GM12872 (cell line): ENCODE measurements around the gene EIF5A.

ENCODE experiments used
- TF ChIP-seq, protein P1 (sequence below): IDR thresholded peaks from 3 replicates; pipeline ENCODE4 v1.5.1; 2011; ENCODE audit warnings: low read depth, mild to moderate bottlenecking, low read length, moderate library complexity; ENCODE audit not compliant: insufficient read depth

EIF5A gene

DNA sequence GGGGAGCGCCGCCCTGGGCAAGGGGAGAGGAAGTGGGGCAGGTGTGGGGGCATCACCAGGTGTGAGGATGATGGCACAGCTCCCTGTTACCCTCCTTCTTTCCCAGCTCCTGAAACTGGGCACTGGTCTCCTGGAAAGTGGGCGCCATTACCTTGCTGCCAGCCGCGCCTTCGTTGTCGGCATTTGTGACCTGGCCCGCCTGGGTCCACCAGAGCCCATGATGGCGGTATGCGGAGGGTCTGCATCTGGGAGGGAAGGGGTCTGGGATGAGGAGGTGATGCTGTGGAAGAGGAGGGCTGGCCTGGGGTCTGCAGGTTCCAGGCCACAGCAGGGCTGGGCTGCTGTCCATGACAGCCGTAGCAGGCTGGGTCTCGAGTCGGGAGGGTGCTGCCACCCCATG lies 34.4 kb downstream of the EIF5A start:
- TF ChIP-seq, protein P1, sequence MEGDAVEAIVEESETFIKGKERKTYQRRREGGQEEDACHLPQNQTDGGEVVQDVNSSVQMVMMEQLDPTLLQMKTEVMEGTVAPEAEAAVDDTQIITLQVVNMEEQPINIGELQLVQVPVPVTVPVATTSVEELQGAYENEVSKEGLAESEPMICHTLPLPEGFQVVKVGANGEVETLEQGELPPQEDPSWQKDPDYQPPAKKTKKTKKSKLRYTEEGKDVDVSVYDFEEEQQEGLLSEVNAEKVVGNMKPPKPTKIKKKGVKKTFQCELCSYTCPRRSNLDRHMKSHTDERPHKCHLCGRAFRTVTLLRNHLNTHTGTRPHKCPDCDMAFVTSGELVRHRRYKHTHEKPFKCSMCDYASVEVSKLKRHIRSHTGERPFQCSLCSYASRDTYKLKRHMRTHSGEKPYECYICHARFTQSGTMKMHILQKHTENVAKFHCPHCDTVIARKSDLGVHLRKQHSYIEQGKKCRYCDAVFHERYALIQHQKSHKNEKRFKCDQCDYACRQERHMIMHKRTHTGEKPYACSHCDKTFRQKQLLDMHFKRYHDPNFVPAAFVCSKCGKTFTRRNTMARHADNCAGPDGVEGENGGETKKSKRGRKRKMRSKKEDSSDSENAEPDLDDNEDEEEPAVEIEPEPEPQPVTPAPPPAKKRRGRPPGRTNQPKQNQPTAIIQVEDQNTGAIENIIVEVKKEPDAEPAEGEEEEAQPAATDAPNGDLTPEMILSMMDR: no peak

DNA sequence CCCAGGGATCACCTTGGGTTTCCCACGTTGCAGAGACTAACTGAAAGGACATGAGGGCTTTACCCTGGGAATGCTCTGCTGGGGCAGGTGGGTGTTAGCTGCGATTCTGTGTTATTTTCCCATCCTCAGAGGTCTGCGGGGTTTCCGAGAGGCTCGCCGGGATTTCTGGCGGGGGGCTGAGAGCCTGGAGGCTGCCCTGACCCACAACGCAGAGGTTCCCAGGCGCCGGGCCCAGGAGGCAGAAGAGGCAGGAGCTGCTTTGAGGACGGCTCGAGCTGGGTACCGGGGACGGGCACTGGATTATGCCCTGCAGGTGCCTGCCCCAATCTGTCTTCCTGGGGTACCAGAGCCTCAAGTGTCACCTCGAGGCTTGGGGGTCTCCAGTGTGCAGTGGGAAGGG lies 35.8 kb downstream of the EIF5A start:
- TF ChIP-seq, protein P1: no peak

DNA sequence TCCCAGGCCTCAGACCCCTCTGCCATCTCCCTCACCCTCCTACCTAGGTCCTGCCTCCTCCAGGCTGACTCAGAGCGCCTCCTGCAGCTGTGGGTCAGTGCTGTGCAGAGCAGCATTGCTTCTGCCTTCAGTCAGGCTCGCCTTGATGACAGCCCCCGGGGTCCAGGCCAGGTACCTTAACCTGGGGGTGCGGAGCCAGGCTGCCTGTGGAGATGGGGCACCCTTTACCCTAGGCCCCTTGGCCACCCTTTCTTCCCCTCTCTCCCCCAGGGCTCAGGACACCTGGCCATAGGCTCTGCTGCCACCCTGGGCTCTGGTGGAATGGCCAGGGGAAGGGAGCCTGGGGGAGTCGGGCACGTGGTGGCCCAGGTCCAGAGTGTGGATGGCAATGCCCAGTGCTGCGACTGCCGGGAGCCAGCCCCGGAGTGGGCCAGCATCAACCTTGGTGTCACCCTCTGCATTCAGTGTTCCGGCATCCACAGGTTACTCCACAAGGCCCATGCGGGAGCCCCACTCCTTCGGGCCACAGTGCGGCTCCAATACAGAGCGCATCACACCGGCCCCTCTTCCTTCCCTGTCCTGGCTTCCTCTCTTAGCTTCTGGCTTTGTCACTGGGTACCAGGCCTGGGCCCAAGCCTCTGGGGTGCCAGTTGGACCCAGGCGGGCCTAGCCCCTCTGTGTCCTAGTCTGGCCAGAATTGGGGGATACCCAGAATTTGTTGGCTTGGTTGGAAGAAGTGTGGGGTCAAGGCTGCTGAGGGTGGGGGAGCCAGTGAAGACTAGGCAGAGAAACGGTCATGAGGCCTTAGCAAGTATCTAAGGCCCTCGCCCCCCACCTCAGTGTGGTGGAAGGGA lies 39.6 kb downstream of the EIF5A start:
- TF ChIP-seq, protein P1: no peak

DNA sequence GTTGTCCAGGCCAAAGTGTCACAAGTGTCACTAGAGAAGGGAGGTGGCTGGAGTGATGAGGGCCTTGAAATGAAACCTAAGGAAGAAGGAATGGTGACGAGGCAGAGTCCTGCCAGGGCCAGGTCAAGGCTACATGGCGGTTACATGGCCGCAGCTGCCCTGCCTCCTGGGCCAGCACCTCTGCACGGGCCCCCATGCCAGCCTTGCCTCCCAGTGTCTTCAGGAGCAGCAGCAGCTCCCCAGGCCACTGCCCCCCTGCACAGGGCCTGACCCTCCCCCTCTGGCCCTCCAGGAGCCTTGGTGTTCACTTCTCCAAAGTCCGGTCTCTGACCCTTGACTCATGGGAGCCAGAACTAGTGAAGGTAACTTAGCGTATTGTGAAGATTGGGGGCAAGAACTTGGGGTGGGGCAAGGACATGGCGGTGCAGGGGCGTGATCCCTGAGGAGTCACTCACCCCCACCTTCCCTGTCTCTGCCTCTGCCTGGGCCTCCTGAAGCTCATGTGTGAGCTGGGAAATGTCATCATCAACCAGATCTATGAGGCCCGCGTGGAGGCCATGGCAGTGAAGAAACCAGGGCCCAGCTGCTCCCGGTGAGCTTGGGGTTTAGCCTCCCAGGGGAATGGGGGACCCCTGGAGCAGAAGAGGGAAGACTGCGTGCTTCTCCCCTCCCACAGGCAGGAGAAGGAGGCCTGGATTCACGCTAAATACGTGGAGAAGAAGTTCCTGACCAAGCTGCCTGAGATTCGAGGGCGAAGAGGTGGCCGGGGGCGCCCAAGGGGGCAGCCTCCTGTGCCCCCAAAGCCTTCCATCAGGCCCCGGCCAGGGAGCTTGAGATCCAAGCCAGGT lies 40.4 kb downstream of the EIF5A start:
- TF ChIP-seq, protein P1: no peak

DNA sequence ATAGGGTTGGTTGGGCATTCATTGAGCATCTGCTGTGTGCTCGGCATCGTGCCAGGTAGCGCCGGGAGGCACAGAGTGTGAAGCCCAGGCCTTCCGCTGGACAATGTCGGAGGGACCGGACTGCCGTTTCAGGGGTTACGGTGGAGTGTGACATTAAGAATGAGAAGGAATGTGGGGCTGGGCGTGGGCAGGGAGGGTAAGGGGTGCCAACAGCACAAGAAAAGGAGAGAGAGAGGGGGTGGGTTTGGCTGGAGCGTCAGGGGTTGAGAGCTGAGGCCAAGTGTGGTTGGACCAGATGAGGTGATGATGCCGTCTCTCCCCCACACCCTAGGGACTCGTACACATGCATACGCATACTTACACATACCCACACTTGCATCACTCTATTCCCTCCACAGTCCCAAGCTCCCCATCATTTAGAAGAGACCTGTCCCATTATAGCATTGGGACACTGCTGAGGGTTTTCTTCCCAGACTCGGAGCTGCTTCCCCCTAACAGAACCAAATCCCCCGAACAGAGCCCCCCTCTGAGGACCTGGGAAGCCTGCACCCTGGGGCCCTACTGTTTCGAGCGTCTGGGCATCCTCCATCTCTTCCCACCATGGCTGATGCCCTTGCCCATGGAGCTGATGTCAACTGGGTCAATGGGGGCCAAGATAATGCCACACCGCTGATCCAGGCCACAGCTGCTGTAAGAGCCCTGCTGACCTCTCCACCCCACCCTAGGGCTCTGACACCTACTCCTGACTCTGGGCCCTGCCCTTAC lies 41.2 kb downstream of the EIF5A start:
- TF ChIP-seq, protein P1: no peak

DNA sequence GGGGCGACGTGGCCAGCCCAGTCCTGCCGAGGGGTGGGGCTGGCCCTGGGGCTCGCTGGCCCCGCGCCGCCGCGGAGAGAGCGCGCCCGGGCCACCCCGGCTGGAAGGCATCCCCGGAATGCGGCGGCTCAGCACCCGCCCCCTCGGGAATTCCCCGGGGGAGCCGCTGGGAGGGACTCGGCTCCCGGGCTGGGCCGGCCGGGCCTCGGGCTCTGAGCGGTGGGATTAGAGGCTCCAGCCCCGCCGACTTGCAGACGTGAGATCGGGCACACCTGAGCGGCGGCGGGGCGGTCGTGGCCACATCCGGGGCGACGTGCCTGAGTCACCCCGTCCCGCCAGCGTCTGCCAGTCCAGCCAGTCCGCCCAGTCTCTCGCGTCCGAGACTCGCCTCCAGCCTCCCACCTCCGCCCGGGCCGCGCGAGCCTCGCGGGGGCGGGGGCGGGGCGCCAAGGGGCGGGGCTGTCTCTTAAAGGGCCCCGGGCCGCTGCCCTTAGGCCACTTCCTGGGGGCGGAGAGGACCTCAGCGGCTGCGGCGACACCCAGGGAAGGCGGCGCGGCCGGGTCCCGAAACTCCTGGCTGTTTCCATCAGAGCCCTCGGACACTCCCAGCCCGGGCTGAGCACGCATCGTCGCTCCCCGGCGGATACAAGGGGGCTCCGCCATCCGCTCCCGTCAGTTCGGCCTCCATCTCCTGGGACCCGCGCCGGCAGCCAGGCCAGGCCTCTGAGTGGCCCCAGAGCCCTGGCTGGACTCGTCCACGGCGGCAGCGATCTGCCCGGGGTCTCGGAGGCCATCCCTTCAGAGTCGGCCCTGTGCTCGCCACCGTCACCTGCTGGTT lies 44.5 kb downstream of the EIF5A start, which contains the start of gene KCTD11:
KCTD11 (plus strand) TSS at position 498 of the 838 bp plus-strand sequence.
- TF ChIP-seq, protein P1: peak; percentile 74; the same call in 2 of the 3 replicates
